GM13976 (cell line): ENCODE results near the gene DARS1.

ENCODE experiments used
- DNase-seq: peaks from one replicate; pipeline ENCODE4 v3.0.0; 2012; ENCODE audit warnings: low spot score
- in situ Hi-C: fragments of 300-500 bp; cut with MboI; formaldehyde crosslinking; loops from one replicate; pipeline ENCODE4 v1.12.0; 2022; ENCODE audit warnings: low sequenced_read_pairs, mixed read lengths, inconsistent platforms; ENCODE audit not compliant: unreplicated experiment
- TF ChIP-seq, protein P1 (sequence below): IDR thresholded peaks from 2 replicates; pipeline ENCODE4 v1.5.1; 2012; ENCODE audit warnings: borderline replicate concordance, mild to moderate bottlenecking; ENCODE audit not compliant: insufficient read depth; ENCODE audit errors: extremely low read depth, missing control alignments, control extremely low read depth

The DARS1 gene

DNA sequence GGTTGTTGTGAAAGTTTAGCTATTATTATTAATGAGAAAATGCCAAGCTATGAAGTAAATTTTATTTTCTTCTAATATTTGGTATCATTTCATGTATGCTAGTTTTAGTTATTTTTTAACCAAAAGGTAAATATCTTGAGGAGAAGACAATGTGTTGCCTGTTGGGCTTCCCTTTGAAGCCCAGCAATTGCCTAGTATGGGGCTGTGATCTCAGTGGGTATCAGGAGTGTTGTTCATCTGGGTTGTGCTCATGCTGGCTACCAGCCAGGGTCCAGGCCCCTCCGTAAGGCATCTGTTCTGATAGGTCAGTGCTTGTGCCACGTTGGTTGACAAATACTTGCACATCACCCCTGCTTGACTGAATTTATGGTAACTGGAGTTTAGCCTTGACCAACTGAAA is 38.0 kb upstream of the DARS1 start:
- TF ChIP-seq, protein P1, sequence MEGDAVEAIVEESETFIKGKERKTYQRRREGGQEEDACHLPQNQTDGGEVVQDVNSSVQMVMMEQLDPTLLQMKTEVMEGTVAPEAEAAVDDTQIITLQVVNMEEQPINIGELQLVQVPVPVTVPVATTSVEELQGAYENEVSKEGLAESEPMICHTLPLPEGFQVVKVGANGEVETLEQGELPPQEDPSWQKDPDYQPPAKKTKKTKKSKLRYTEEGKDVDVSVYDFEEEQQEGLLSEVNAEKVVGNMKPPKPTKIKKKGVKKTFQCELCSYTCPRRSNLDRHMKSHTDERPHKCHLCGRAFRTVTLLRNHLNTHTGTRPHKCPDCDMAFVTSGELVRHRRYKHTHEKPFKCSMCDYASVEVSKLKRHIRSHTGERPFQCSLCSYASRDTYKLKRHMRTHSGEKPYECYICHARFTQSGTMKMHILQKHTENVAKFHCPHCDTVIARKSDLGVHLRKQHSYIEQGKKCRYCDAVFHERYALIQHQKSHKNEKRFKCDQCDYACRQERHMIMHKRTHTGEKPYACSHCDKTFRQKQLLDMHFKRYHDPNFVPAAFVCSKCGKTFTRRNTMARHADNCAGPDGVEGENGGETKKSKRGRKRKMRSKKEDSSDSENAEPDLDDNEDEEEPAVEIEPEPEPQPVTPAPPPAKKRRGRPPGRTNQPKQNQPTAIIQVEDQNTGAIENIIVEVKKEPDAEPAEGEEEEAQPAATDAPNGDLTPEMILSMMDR, result no peak
- DNase-seq, result no peak
- in situ Hi-C loops, result no loop called here

DNA sequence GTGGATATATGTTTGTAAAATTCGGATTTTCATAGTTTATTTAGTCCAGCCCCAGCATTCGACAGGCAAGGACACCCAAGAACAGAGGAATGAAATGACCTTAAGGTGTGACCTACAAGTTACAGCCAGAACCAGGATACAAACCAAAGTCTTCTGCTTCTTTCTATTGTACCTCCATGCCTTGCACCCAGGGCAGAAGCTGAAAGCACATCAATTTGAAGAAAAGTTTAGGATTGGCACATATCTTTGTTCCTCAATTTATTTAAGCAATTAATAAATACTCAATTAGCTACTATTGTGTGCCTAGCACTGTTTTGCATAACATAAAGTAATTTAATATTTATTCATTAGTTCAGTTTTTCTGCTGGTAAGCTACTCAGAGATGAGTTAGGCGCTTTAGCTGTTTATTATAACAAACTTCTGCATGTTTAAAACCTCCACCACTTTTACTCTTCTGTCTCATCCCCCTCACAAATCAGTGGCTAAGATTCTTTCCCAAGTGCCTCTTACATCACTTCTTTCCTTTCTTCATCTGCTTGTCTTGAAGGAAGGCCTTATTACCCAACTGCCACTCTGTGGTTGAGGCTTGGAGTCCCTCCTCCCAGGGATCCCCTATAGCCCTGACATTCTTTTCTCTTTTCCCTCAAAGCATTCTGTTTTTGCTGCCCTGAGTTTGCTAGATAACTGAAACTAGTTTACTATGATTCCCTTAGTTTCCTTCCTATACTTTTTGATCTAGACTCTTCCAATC is 37.1 kb upstream of the DARS1 start:
- TF ChIP-seq, protein P1, result no peak
- in situ Hi-C loops, result no loop called here
- no peak for DNase-seq

DNA sequence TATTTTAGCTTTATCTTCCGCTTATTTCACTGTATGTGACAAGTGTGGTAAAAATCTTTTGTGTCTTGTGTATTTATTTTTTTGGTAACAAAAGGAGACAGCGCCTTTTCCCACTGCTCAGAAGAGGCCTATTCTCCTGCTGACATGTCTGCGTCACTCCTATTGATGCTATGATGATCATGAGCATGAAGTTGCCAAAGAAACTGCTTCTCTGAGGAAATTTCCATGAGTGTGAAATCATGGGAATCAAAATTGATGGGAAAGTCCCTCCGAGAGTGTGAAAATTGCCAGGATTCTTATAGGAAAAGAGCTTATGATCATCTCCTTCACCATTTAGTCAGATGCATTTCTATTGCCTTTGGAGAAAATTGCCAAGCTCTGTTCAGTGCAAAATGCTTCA is 36.5 kb upstream of the DARS1 start:
- in situ Hi-C loops, result no loop called here
- TF ChIP-seq, protein P1, result no peak
- DNase-seq, result no peak

DNA sequence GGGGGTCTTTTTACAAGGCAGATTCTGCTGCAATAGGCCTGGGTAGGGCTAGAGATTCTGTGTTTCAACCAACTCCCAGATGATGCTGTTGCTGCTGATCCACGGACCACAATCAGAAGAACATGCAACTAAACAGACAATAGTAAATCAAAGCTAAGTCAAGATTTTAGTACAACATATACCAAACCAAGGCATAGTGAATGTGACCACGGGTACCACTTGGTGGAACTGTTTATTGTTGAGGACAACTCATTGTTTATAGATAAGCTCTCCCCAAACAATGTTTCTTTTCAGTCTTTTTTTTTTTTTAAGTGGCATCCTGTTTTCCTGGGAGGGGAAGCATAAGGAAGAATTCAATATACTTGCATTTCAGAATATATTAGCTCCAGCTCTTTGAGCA is 36.0 kb upstream of the DARS1 start:
- in situ Hi-C loops, result no loop called here
- TF ChIP-seq, protein P1, result no peak
- DNase-seq, result no peak

DNA sequence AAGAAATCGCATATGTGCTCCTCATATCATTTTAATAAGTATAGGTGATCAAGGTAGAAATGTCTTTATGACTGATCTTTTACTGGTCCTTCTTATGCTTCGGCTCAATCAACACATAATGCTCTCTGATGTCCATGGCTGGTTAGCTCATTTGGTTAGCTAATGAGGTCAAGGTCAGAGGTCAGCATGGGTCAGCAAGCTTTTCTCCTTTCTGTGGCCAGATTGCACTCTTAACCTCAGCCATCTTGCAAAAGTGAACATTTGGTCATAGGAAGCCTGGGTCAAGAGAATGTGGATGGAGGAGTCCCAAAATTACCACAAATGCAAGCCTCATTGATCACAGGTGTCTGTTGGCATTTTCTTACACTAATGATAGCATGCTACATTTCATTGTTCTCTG is 35.4 kb upstream of the DARS1 start:
- in situ Hi-C loops, result no loop called here
- TF ChIP-seq, protein P1, result no peak
- no peak for DNase-seq

DNA sequence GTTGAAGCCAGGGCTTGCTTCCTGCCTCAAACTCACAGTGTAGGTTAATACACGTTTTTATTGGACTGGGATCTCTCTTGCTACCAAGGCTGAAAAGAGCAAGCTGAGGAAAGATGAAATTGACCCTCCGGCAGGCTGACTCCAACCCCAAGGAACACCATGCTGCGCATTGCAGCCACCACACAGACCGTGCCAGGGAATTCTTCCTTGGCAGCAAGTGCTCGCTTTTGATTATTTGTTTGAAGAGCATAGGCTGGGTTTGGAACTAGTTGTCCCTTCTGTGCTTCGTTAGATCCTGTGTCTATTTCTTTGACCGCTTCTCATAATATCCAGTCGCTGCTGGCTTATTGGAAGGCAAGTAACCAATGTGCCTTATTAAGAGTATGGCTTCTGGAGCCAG is 34.4 kb upstream of the DARS1 start:
- DNase-seq, result no peak
- in situ Hi-C loops, result no loop called here
- TF ChIP-seq, protein P1, result no peak

DNA sequence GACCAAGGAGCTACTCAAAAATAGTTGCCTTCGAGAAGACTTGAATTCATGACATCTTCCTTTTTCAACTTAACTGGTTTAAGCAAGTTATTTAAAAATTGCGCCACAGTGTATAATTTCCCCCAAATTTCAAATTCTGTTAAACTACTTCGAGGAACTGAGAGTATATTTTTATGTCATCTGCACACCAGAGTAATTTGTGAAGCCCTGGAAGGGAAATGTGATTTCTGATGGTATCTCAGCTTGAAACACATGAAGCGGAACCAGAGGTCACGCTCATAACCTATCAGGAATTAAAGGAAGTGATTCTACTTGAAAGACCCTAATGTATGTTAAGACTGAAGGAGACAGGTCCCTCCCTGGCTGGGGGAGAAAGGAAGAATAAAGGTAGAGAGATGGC is 33.9 kb upstream of the DARS1 start:
- in situ Hi-C loops, result no loop called here
- DNase-seq, result peak; percentile 40
- TF ChIP-seq, protein P1, result no peak
